HepG2 (cell line): ENCODE results near the gene DSCAM.

ENCODE experiments used
- BCL3 ChIP-seq: sonication (generic); formaldehyde crosslinking; IDR thresholded peaks from 2 replicates; pipeline ENCODE4 v1.5.1; 2020; ENCODE audit warnings: mild to moderate bottlenecking, missing genetic modification reagents, moderate library complexity
- CHD2 ChIP-seq: IDR thresholded peaks from 2 replicates; pipeline ENCODE4 v1.6.1; 2011; ENCODE audit warnings: low read depth, low read length, improper control_type of control experiment
- CTCF ChIP-seq: sonication (generic); formaldehyde crosslinking; IDR thresholded peaks from 2 replicates; pipeline ENCODE4 v1.5.0; 2020; ENCODE audit warnings: mild to moderate bottlenecking, missing genetic modification reagents, moderate library complexity
- GTF2F1 ChIP-seq: fragments of 150-350 bp; IDR thresholded peaks from 2 replicates; pipeline ENCODE4 v1.6.1; 2014; ENCODE audit warnings: low read length
- RXRA ChIP-seq: sonication (generic); formaldehyde crosslinking; IDR thresholded peaks from 2 replicates; pipeline ENCODE4 v1.5.1; 2020; ENCODE audit warnings: missing genetic modification reagents
- SUZ12 ChIP-seq: fragments of 150-350 bp; IDR thresholded peaks from 2 replicates; pipeline ENCODE4 v1.6.1; 2014; ENCODE audit warnings: low read depth, low read length

GRCh38 chr21:40422896-40423635, 423.9 kb downstream of the DSCAM start:
- TF ChIP-seq GTF2F1 (no peak), CTCF (CRISPR knock-in tag) (no peak), SUZ12 (no peak), CHD2 (no peak), RXRA (CRISPR knock-in tag) (no peak), BCL3 (CRISPR knock-in tag) (no peak)
